Smooth muscle cell (in vitro differentiated cells): ENCODE measurements around the gene ITGA5. TPM values are rescaled to one million over a fixed set of nuclear protein-coding genes. Genes with fewer than 3 reads are reported as not detected.

Source experiments
- DNase-seq: peaks from one replicate; lab custom pipeline; 2025; ENCODE audit not compliant: unreplicated experiment; lab: John Stamatoyannopoulos, UW
- H2AFZ ChIP-seq: fragments of 200-600 bp; sonication (generic); 2 replicates; pipeline ENCODE4 v1.6.0; 2016; ENCODE audit warnings: antibody characterized with exemption, low read depth, mild to moderate bottlenecking
- H3F3A ChIP-seq: fragments of 200-600 bp; sonication (generic); 2 replicates; pipeline ENCODE4 v1.6.0; 2017; ENCODE audit warnings: antibody characterized with exemption, low read depth
- H3K27ac ChIP-seq: fragments of 200-600 bp; sonication (generic); 2 replicates; pipeline ENCODE4 v1.5.1; 2016; ENCODE audit warnings: low read depth, mild to moderate bottlenecking
- H3K27me3 ChIP-seq: fragments of 200-600 bp; sonication (generic); 2 replicates; pipeline ENCODE4 v1.6.1; 2016; ENCODE audit warnings: low read depth, mild to moderate bottlenecking
- H3K36me3 ChIP-seq: fragments of 200-600 bp; sonication (generic); 2 replicates; pipeline ENCODE4 v1.5.1; 2016; ENCODE audit warnings: low read depth
- H3K4me1 ChIP-seq: fragments of 200-600 bp; sonication (generic); 2 replicates; pipeline ENCODE4 v1.5.1; 2016; ENCODE audit warnings: low read depth
- H3K4me2 ChIP-seq: fragments of 200-600 bp; sonication (generic); 2 replicates; pipeline ENCODE4 v1.6.0; 2016; ENCODE audit warnings: mild to moderate bottlenecking
- H3K4me3 ChIP-seq: fragments of 200-600 bp; sonication (generic); 2 replicates; pipeline ENCODE4 v1.5.1; 2016; ENCODE audit warnings: mild to moderate bottlenecking
- H3K79me2 ChIP-seq: fragments of 200-600 bp; sonication (generic); 2 replicates; pipeline ENCODE4 v1.6.0; 2016; ENCODE audit warnings: low read depth, mild to moderate bottlenecking
- H3K9ac ChIP-seq: fragments of 200-600 bp; sonication (generic); 2 replicates; pipeline ENCODE4 v1.6.0; 2016; ENCODE audit warnings: low read depth
- H3K9me3 ChIP-seq: fragments of 200-600 bp; sonication (generic); replicated peaks from 2 replicates; pipeline ENCODE4 v1.5.1; 2016; ENCODE audit warnings: low read depth
- H4K20me1 ChIP-seq: fragments of 200-600 bp; sonication (generic); 2 replicates; pipeline ENCODE4 v1.6.0; 2016; ENCODE audit warnings: low read depth
- WGBS: methylation state at CpG from one replicate; pipeline ENCODE4 v1.1.7; 2016; ENCODE audit warnings: low lambda C conversion rate; 5-methylcytosine and 5-hydroxymethylcytosine counted together
- polyA plus RNA-seq: library from polyadenylated mRNA; unstranded; fragments of >200 nt; fragmentation: Nextera tagmentation; extraction: Ambion mirVana; gene quantifications from 2 replicates; pipeline ENCODE4 v1.2.1, GENCODE V29; 2016
- total RNA-seq: library from RNA; depleted of rRNA; stranded (reverse); fragments of >200 nt; gene quantifications from 2 replicates; pipeline ENCODE4 v1.2.3, GENCODE V29; 2014
- TF ChIP-seq, protein P1 (sequence below): fragments of 200-600 bp; sonication (generic); IDR thresholded peaks from 2 replicates; pipeline ENCODE4 v1.5.1; 2017; ENCODE audit warnings: borderline replicate concordance, mild to moderate bottlenecking, antibody characterized with exemption; ENCODE audit not compliant: insufficient read depth, poor library complexity, severe bottlenecking

The ITGA5 gene
- total and polyA plus RNA-seq, 2 experiments from 2014 or later: 163 to 192 TPM

DNA sequence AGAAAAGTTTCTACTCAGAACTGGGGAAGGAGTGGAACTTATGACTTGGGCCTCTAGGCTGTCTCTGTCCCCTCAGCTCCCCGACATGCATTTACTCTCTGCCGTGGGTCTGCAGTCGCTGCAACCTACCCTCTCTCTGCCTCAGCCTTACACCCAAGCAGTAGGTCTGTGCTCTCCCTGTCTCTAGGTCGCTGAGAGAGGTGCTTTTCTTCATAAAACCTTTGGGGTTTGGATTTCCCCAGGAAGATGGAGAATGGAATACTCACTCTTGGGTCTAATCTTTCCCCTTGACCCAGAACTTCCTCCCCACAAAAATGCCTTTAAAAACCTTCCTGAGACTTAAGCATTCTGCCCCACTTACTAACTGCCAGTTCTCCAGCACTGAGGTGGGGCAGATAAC lies 67.7 kb downstream of the ITGA5 start:
- H3K36me3 ChIP-seq: peaks cover 7% of the 10 kb centered on the region
- H3K4me3 ChIP-seq: no peak overlapping the region
- peaks cover 9% of the 10 kb centered on the region for H4K20me1 ChIP-seq
- H2AFZ ChIP-seq: no peak overlapping the region
- H3K27me3 ChIP-seq: no peaks in the 10 kb centered on the region
- H3K27ac ChIP-seq: peak overlapping the region; percentile 93
- DNase-seq: no peak
- no peaks in the 10 kb centered on the region for H3K9me3 ChIP-seq
- WGBS: 65% methylated on average over 4 of the region's 4 CpGs
- H3F3A ChIP-seq: peaks cover 33% of the 10 kb centered on the region
- peaks cover 73% of the 10 kb centered on the region for H3K4me1 ChIP-seq
- no peak overlapping the region for H3K9ac ChIP-seq
- H3K79me2 ChIP-seq: no peaks in the 10 kb centered on the region
- H3K4me2 ChIP-seq: no peak overlapping the region
- TF ChIP-seq, protein P1, sequence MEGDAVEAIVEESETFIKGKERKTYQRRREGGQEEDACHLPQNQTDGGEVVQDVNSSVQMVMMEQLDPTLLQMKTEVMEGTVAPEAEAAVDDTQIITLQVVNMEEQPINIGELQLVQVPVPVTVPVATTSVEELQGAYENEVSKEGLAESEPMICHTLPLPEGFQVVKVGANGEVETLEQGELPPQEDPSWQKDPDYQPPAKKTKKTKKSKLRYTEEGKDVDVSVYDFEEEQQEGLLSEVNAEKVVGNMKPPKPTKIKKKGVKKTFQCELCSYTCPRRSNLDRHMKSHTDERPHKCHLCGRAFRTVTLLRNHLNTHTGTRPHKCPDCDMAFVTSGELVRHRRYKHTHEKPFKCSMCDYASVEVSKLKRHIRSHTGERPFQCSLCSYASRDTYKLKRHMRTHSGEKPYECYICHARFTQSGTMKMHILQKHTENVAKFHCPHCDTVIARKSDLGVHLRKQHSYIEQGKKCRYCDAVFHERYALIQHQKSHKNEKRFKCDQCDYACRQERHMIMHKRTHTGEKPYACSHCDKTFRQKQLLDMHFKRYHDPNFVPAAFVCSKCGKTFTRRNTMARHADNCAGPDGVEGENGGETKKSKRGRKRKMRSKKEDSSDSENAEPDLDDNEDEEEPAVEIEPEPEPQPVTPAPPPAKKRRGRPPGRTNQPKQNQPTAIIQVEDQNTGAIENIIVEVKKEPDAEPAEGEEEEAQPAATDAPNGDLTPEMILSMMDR: no peak

DNA sequence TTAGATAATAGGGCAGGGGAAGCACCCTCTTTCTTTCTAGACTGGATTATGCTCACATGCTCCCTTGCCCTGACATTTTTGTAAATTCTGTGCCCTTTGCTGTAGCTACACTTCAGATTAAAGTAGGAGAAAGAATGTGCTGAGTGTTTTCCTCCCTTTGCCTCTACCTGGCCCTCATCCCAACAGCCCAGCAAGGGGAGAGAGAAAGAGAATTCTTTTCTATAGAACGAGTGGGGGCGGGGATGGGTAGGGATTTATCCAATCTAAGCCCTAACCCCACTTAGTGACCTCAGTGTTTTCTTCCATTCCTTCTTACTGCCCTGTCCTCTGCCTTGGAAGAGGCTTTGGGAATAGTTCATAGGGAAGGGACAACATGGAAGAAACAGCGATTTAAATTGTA lies 68.3 kb downstream of the ITGA5 start:
- no peaks in the 10 kb centered on the region for H3K79me2 ChIP-seq
- H3K36me3 ChIP-seq: peaks cover 7% of the 10 kb centered on the region
- H3K4me1 ChIP-seq: peaks cover 67% of the 10 kb centered on the region
- TF ChIP-seq, protein P1: no peak
- no peak overlapping the region for H3K4me3 ChIP-seq
- no peaks in the 10 kb centered on the region for H3K9me3 ChIP-seq
- peaks cover 9% of the 10 kb centered on the region for H4K20me1 ChIP-seq
- H3K27ac ChIP-seq: no peak overlapping the region
- H3K9ac ChIP-seq: no peak overlapping the region
- DNase-seq: no peak
- 75% methylated on average over 3 of the region's 3 CpGs for WGBS
- H3F3A ChIP-seq: peaks cover 33% of the 10 kb centered on the region
- H3K27me3 ChIP-seq: no peaks in the 10 kb centered on the region
- H2AFZ ChIP-seq: no peak overlapping the region
- H3K4me2 ChIP-seq: no peak overlapping the region

DNA sequence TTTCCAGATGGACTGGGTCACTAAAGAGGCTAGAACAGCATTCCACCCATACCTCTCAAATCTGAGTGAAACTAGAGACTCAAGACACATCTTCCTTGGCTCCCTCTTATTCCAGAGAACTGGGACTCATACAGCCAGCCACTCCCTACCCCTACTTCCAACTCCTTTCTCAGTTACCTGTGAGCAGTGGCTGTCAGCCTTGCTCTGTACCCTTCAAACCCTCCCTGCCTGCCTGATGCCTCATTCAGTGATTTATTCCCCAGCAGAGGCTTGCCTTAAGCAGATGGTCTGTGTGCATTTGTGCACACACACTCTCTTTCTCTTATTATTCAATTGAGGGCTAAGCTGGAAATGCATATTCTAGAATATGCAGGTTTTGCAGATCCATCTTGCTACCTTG lies 69.4 kb downstream of the ITGA5 start:
- Histone ChIP-seq H4K20me1 (peaks cover 20% of the 10 kb centered on the region), H3K9me3 (no peaks in the 10 kb centered on the region), H3F3A (peaks cover 33% of the 10 kb centered on the region), H3K79me2 (no peaks in the 10 kb centered on the region), H3K27ac (no peak overlapping the region), H3K36me3 (peaks cover 10% of the 10 kb centered on the region), H3K4me1 (peaks cover 58% of the 10 kb centered on the region), H3K9ac (no peak overlapping the region), H3K27me3 (no peaks in the 10 kb centered on the region), H2AFZ (no peak overlapping the region), H3K4me3 (no peak overlapping the region), H3K4me2 (no peak overlapping the region)
- TF ChIP-seq, protein P1: no peak
- no peak for DNase-seq

DNA sequence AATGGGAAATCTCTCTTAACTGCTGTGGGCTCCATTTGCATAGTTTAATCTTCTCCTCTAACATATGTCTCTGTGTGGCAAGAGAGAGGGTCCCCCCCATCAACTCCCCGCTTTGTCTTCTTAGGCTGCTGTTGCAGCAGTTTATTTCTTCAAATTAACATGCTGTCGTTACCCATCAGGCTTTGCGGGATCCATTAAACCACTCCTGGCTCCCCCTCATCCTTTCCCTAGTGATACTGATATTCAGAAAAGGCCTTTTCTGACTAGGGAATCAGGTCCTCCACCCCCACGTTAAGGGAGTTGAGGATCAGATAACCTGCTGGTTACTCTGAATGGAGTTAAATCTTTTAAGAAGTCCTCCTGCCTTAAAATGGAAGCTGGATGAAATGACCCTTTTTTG lies 70.0 kb downstream of the ITGA5 start:
- Histone ChIP-seq H3K4me3 (no peak overlapping the region), H3F3A (peaks cover 33% of the 10 kb centered on the region), H3K27ac (no peak overlapping the region), H2AFZ (no peak overlapping the region), H3K4me1 (peaks cover 55% of the 10 kb centered on the region), H3K36me3 (peaks cover 10% of the 10 kb centered on the region), H4K20me1 (peaks cover 20% of the 10 kb centered on the region), H3K27me3 (no peaks in the 10 kb centered on the region), H3K79me2 (no peaks in the 10 kb centered on the region), H3K4me2 (no peak overlapping the region), H3K9ac (no peak overlapping the region), H3K9me3 (no peaks in the 10 kb centered on the region)
- TF ChIP-seq, protein P1: no peak
- WGBS: 89% methylated on average over 4 of the region's 4 CpGs
- DNase-seq: no peak
